ENCODE measurements around the gene ERMAP. TPM values are rescaled to one million over a fixed set of nuclear protein-coding genes. Genes with fewer than 3 reads are reported as not detected.

ERMAP gene
- total RNA-seq (2022; extraction: Qiagen RNA extraction; ENCODE audit: low read depth) = 3.5 to 4.6 TPM (median 3.9 TPM) in 5 replicates

GRCh38 chr1:42816585-42817439 is at the start of gene ERMAP, which contains the start of gene SVBP:
ERMAP (plus strand) TSS chr1:42817122; CDS start chr1:42830449, 13,327 bp downstream.
SVBP (minus strand) TSS chr1:42817397; CDS start chr1:42816544, 853 bp downstream.

GRCh38 chr1:42784946-42785693 is 31.8 kb upstream of the ERMAP start, which contains the start of gene TMEM269:
TMEM269 (plus strand) TSS chr1:42784991; CDS start chr1:42789894, 4,903 bp downstream.

GRCh38 chr1:42846257-42847110 is 29.6 kb downstream of the ERMAP start, which contains the start of gene ZNF691:
ZNF691 (plus strand) TSS chr1:42846613; CDS start chr1:42849659, 3,046 bp downstream.

Other genes with a start within 250 kb of the ERMAP start
- 59.9 to 64.2 TPM (median 62.6 TPM) in 5 replicates for gene PPIH, start 158.7 kb upstream of the ERMAP start, total RNA-seq (2022; extraction: Qiagen RNA extraction; ENCODE audit: low read depth)
- gene YBX1, start 134.7 kb upstream of the ERMAP start, total RNA-seq (2022; extraction: Qiagen RNA extraction; ENCODE audit: low read depth) = 733 to 810 TPM (median 766 TPM) in 5 replicates
- not detected in 5 replicates for gene CLDN19, start 76.9 kb upstream of the ERMAP start, total RNA-seq (2022; extraction: Qiagen RNA extraction; ENCODE audit: low read depth)
- 29.7 to 34.1 TPM (median 31.2 TPM) in 5 replicates for gene P3H1, start 50.1 kb upstream of the ERMAP start, total RNA-seq (2022; extraction: Qiagen RNA extraction; ENCODE audit: low read depth)
- gene C1orf50, start 49.9 kb upstream of the ERMAP start, total RNA-seq (2022; extraction: Qiagen RNA extraction; ENCODE audit: low read depth) = 3.3 to 5.0 TPM (median 4.6 TPM) in 5 replicates
- 0.07 to 0.15 TPM (median 0.09 TPM) in 5 replicates for gene TMEM269, start 32.1 kb upstream of the ERMAP start, total RNA-seq (2022; extraction: Qiagen RNA extraction; ENCODE audit: low read depth)
- 11.2 to 17.1 TPM (median 14.3 TPM) in 5 replicates for gene SVBP, start 275 bp downstream of the ERMAP start, total RNA-seq (2022; extraction: Qiagen RNA extraction; ENCODE audit: low read depth)
- gene ZNF691, start 29.5 kb downstream of the ERMAP start, total RNA-seq (2022; extraction: Qiagen RNA extraction; ENCODE audit: low read depth) = 5.8 to 7.7 TPM (median 6.8 TPM) in 5 replicates
- gene SLC2A1, start 141.7 kb downstream of the ERMAP start, total RNA-seq (2022; extraction: Qiagen RNA extraction; ENCODE audit: low read depth) = 139 to 173 TPM (median 152 TPM) in 5 replicates

Data from A549 treated with DMSO at 1 μM for 4 hours (cell line).